ENCODE results near the gene PRKAR1B. TPM values are rescaled to one million over a fixed set of nuclear protein-coding genes. Genes with fewer than 3 reads are reported as not detected.

The PRKAR1B gene
- total and polyA plus RNA-seq, 7 donors, result 1.4 to 4.6 (median 1.9) TPM

DNA sequence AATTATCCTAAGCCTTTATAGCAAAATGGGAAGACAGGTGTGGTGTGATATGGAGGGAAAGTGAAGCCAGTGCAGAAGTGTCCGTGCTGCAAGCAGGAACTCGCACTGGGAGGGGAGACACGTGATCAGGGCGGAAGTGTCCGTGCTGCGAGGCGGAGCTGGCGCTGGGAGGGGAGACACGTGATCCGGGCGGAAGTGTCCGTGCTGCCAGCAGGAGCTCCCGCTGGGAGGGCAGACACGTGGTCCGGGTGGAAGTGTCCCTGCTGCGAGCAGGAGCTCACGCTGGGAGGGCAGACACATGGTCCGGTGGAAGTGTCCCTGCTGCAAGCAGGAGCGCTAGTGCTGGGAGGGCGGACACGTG, 40.5 kb upstream of the PRKAR1B start:
- Histone ChIP-seq H3K36me3 (ENCODE audit: insufficient read depth in 1 of 2, low read depth in 1 of 2) (peaks cover 0 to 48% of the 10 kb centered on the region in 2 donors), H3K4me1 (peaks cover 22% of the 10 kb centered on the region), H3K4me3 (peak overlapping the region; percentile 7), H3K9me3 (no peaks in the 10 kb centered on the region), H3K27me3 (ENCODE audit: insufficient read depth in 3 of 3, low read length in 2 of 3) (no peaks in the 10 kb centered on the region), H3K27ac (no peak overlapping the region)
- peak in 2 of 4 donors; percentile 6 to 41 for ATAC-seq
- intact Hi-C loops (cut with DNase I), result loop anchor here in 1 of 2 donors (2.0 kb wide), 1 partner anchor 19 kb away; no protein-coding TSS in a partner anchor
- no peak for DNase-seq
- TF ChIP-seq, protein P1, sequence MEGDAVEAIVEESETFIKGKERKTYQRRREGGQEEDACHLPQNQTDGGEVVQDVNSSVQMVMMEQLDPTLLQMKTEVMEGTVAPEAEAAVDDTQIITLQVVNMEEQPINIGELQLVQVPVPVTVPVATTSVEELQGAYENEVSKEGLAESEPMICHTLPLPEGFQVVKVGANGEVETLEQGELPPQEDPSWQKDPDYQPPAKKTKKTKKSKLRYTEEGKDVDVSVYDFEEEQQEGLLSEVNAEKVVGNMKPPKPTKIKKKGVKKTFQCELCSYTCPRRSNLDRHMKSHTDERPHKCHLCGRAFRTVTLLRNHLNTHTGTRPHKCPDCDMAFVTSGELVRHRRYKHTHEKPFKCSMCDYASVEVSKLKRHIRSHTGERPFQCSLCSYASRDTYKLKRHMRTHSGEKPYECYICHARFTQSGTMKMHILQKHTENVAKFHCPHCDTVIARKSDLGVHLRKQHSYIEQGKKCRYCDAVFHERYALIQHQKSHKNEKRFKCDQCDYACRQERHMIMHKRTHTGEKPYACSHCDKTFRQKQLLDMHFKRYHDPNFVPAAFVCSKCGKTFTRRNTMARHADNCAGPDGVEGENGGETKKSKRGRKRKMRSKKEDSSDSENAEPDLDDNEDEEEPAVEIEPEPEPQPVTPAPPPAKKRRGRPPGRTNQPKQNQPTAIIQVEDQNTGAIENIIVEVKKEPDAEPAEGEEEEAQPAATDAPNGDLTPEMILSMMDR (IDR thresholded peaks at IDR 0.05), result no peak
- 80 to 88% (median 85%) methylated on average over 20 to 21 of the region's 21 CpGs for WGBS, 3 donors

DNA sequence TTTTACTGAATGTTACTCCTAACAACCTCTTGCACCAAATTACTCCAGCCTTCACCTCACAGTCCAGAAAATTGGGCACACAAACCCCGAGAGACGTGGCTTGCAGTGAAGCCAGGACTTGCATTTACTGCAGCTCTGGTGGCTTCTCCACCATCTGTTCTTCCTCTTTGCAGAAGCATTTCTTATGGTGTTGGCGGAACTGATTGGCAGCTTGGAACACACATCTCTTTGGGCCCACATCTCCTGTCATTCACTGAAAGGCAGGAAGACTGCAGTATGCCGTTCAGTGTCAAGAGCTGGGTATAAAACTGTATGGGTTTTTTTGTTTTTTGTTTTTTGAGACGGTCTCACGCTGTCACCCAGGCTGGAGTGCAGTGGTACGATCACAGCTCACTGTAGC, 38.3 kb upstream of the PRKAR1B start:
- H3K4me1 ChIP-seq, result peaks cover 10% of the 10 kb centered on the region
- DNase-seq (no peak), ATAC-seq (no peak)
- no peak overlapping the region for H3K27ac ChIP-seq
- H3K9me3 ChIP-seq, result no peaks in the 10 kb centered on the region
- H3K36me3 ChIP-seq (ENCODE audit: insufficient read depth in 1 of 2, low read depth in 1 of 2), result peaks cover 0 to 63% of the 10 kb centered on the region in 2 donors
- no peaks in the 10 kb centered on the region for H3K27me3 ChIP-seq (ENCODE audit: insufficient read depth in 3 of 3, low read length in 2 of 3)
- intact Hi-C loops (cut with DNase I), result no loop called here
- no peak overlapping the region for H3K4me3 ChIP-seq
- WGBS, 3 donors, result 93 to 95% (median 95%) methylated on average over 7 of the region's 7 CpGs
- TF ChIP-seq, protein P1 (IDR thresholded peaks at IDR 0.05), result no peak

DNA sequence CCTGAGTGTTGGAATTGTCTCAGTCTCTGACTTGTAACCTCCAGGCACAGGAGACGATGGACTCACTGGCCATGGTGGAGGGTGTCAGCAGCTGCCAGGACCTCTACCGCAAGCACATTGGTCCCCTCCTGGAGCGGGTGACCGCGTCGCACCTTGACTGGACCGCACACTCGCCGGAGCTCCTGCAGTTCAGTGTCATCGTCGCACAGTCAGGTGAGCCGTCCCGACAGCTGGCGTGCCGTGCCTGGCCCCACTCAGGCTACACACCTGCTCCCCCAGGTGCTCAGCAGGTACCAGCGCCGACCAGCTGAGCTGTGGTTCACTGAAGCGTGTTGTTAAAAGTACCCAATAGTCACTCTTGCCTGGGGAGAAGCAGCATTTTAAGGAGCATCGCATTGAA, 36.7 kb upstream of the PRKAR1B start:
- Histone ChIP-seq H3K4me1 (peaks cover 5% of the 10 kb centered on the region), H3K27ac (no peak overlapping the region), H3K4me3 (no peak overlapping the region), H3K27me3 (ENCODE audit: insufficient read depth in 3 of 3, low read length in 2 of 3) (no peaks in the 10 kb centered on the region), H3K9me3 (no peaks in the 10 kb centered on the region), H3K36me3 (ENCODE audit: insufficient read depth in 1 of 2, low read depth in 1 of 2) (peaks cover 0 to 79% of the 10 kb centered on the region in 2 donors)
- ATAC-seq, result no peak
- no peak for DNase-seq
- TF ChIP-seq, protein P1 (IDR thresholded peaks at IDR 0.05), result no peak
- WGBS, 3 donors, result 96 to 97% (median 97%) methylated on average over 19 of the region's 19 CpGs
- intact Hi-C loops (cut with DNase I), result no loop called here

DNA sequence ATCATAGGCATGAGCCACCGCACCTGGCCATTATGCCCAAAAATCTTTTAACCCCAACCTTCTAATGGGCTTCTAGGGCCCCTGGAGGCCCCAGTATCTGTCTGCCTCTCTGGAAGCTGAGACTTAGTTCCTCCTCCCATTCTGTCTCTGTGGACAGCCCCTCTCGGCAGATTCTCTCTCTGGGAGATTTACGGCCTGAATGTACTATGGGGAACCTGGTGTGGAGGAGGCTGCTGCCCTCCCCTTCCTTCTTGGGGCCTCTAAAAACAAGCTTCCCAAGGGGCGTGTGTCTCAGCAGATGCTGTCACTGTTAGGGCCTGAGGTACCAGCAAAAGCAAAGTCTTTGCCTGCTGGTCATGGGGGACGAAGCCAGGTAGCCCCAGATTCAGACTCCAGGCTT, 35.8 kb upstream of the PRKAR1B start:
- DNase-seq, result no peak
- no peaks in the 10 kb centered on the region for H3K9me3 ChIP-seq
- TF ChIP-seq, protein P1 (IDR thresholded peaks at IDR 0.05), result no peak
- 76 to 88% (median 86%) methylated on average over 5 of the region's 5 CpGs for WGBS, 3 donors
- H3K4me1 ChIP-seq, result no peaks in the 10 kb centered on the region
- no peak for ATAC-seq
- H3K27me3 ChIP-seq (ENCODE audit: insufficient read depth in 3 of 3, low read length in 2 of 3), result no peaks in the 10 kb centered on the region
- intact Hi-C loops (cut with DNase I), result no loop called here
- H3K4me3 ChIP-seq, result no peak overlapping the region
- peaks cover 0 to 87% of the 10 kb centered on the region in 2 donors for H3K36me3 ChIP-seq (ENCODE audit: insufficient read depth in 1 of 2, low read depth in 1 of 2)
- no peak overlapping the region for H3K27ac ChIP-seq

DNA sequence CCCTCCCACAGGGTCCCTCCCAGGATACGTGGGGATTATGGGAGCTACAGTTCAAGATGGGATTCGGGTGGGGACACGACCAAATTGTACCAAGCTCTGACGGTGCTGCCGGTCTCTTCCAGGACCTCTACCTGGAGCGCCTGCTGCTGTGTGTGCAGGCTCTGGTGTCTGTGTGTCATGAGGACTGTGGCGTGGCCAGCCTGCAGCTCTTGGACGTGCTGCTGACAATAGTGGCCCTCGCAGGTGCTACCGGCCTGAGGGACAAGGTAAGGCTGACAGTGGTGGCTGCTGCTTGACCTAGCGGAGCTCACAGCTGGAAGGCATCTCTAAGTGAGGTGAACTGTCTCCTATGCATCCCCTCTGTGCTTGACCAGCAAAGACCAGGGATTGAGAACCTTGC, 34.5 kb upstream of the PRKAR1B start:
- Histone ChIP-seq H3K27me3 (ENCODE audit: insufficient read depth in 3 of 3, low read length in 2 of 3) (no peaks in the 10 kb centered on the region), H3K9me3 (no peaks in the 10 kb centered on the region), H3K4me1 (no peaks in the 10 kb centered on the region), H3K27ac (no peak overlapping the region), H3K36me3 (ENCODE audit: insufficient read depth in 1 of 2, low read depth in 1 of 2) (peaks cover 3 to 98% of the 10 kb centered on the region in 2 donors), H3K4me3 (no peak overlapping the region)
- intact Hi-C loops (cut with DNase I), result no loop called here
- WGBS, 3 donors, result 92 to 98% (median 96%) methylated on average over 11 of the region's 11 CpGs
- ATAC-seq (no peak), DNase-seq (no peak)
- TF ChIP-seq, protein P1 (IDR thresholded peaks at IDR 0.05), result no peak

Data from psoas muscle (tissue), 8 donors.